SK-N-MC (cell line): ENCODE data around the gene SCPEP1.

Experiments
- DNase-seq: peaks from one replicate; pipeline ENCODE4 v3.0.0-alpha.2; 2011; ENCODE audit warnings: low read depth, low spot score
- H3K27ac ChIP-seq: fragments of 200-600 bp; sonication (generic); 2 replicates; pipeline ENCODE4 v1.5.1; 2016; ENCODE audit warnings: mixed run types
- H3K36me3 ChIP-seq: fragments of 200-600 bp; sonication (generic); 2 replicates; pipeline ENCODE4 v1.6.1; 2017; ENCODE audit warnings: antibody characterized with exemption, low read length, mixed read lengths; ENCODE audit not compliant: insufficient read depth
- H3K4me3 ChIP-seq: fragments of 200-600 bp; sonication (generic); 2 replicates; pipeline ENCODE4 v1.5.1; 2016
- H3K9ac ChIP-seq: fragments of 200-600 bp; sonication (generic); 2 replicates; pipeline ENCODE4 v1.8.0; 2017; ENCODE audit warnings: mixed run types, mixed read lengths; ENCODE audit not compliant: insufficient read length
- H3K9me3 ChIP-seq: fragments of 200-600 bp; sonication (generic); 2 replicates; pipeline ENCODE4 v1.6.1; 2017; ENCODE audit warnings: low read depth, mild to moderate bottlenecking, antibody characterized with exemption, low read length, moderate library complexity, mixed read lengths
- EZH2 ChIP-seq: fragments of 200-600 bp; sonication (generic); IDR thresholded peaks from one replicate; pipeline ENCODE4 v1.6.1; 2017; ENCODE audit warnings: antibody characterized with exemption
- FOXP2 ChIP-seq: optimal IDR thresholded peaks from 2 replicates; pipeline ENCODE3; 2011; ENCODE audit warnings: mild to moderate bottlenecking, moderate library complexity; ENCODE audit not compliant: insufficient read depth; ENCODE audit errors: extremely low read length, control extremely low read depth
- POLR2AphosphoS5 ChIP-seq: IDR thresholded peaks from 2 replicates; pipeline ENCODE4 v1.6.1; 2012; ENCODE audit warnings: mild to moderate bottlenecking, low read depth, low read length, borderline replicate concordance

The SCPEP1 gene

GRCh38 chr17:56977673-56978395, at the start of gene SCPEP1:
SCPEP1 (plus strand) TSS chr17:56978131; CDS start chr17:56978160, 29 bp downstream.
- Histone ChIP-seq H3K9ac (peak within 1 kb of the TSS; percentile 48), H3K4me3 (peak within 1 kb of the TSS; percentile 91), H3K27ac (no peak within 1 kb of the TSS), H3K9me3 (no peaks in the 10 kb centered on the region), H3K36me3 (no peaks in the 10 kb centered on the region)
- DNase-seq = peak; percentile 8
- TF ChIP-seq EZH2 = no peak
- TF ChIP-seq POLR2AphosphoS5 = peak; percentile 64

DNA sequence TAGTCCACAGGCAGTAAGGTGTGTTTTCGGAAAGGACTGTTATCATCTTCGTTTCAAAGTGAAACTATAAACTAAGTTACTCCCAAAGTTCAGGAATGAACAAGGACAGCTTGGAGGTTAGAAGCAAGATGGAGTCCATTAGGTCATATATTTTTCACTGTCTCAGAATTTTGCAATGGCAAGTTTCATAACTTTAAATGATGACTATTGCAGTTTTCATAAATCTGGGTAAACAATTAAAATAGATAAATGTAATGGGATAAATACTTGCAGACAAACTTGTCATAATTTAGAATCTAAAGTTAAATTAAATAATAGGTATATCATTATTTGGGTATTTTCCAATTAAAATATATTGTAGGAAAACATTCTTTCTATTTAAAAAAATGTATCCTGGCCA, 49.3 kb upstream of the SCPEP1 start:
- H3K9me3 ChIP-seq = peaks cover 8% of the 10 kb centered on the region; the same call in 1 of the 2 replicates
- H3K27ac ChIP-seq = no peak overlapping the region
- DNase-seq = no peak
- TF ChIP-seq POLR2AphosphoS5 (no peak), FOXP2 (no peak), EZH2 (no peak)
- no peaks in the 10 kb centered on the region for H3K36me3 ChIP-seq
- no peak overlapping the region for H3K9ac ChIP-seq
- no peak overlapping the region for H3K4me3 ChIP-seq

DNA sequence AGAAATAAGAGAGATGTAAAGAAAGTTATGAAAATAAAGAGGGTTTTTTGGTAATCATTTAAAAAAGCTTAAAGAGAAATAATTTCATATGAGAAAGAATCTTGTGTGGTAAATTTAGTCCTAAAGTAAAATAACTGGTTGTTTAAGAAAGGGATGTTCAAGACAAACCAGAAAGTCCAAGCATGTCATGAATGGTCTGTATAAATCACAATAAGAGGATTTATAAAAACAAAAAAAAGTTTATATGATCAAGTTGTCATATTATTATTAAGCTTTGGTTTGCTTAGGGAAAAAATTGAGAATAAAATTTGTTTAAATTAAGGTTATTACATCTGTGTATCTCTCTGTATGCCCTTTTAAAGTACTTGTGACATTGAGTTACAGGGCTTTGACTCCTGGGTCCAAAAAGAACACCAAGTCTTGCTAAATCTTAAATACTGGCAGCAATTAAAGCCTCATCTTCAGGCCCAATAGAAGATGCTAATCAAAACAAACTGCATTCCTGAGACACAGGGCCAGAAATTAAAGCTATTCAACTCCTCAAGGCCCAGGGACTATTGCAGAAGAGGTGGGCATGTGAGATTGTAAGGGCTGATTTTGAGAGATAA, 48.5 kb upstream of the SCPEP1 start:
- Histone ChIP-seq H3K9ac (no peak overlapping the region), H3K4me3 (no peak overlapping the region), H3K9me3 (peaks cover 8% of the 10 kb centered on the region; the same call in 1 of the 2 replicates), H3K27ac (no peak overlapping the region), H3K36me3 (peaks cover 2% of the 10 kb centered on the region; the same call in 1 of the 2 replicates)
- no peak for TF ChIP-seq EZH2
- TF ChIP-seq FOXP2 = no peak
- no peak for TF ChIP-seq POLR2AphosphoS5
- DNase-seq = no peak

DNA sequence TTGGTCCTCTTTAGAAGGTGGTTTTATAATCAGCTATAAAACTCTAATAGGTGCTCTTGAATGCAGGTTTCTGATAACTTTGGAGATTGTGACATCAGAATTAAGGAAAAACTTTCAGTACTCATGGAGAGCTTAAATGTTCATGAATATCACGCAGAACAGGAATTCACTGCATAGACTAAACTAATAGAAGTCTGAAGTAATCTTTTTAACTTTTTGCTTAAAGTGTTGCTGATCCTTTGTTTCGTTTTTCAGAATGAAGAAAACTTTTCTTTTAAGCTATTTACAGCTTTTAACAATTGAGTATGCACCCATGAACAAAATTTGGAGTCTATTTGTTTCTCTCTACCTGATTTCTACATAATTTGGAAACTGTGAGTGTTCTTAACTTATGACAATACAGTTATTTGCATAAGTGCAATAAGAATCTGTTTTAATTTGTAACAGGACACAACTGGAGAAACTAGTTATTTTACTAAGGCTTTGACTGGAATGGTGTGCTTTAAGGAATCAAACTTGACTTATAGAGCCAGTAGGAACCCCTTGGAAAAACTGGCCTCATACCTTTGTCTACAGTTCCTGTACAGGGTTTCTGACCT, 47.1 kb upstream of the SCPEP1 start:
- TF ChIP-seq POLR2AphosphoS5 (no peak), FOXP2 (no peak), EZH2 (no peak)
- Histone ChIP-seq H3K27ac (no peak overlapping the region), H3K36me3 (peaks cover 16% of the 10 kb centered on the region; the same call in 1 of the 2 replicates), H3K9ac (no peak overlapping the region), H3K9me3 (peaks cover 8% of the 10 kb centered on the region; the same call in 1 of the 2 replicates), H3K4me3 (no peak overlapping the region)
- DNase-seq = no peak

GRCh38 chr17:56933151-56933745, 44.7 kb upstream of the SCPEP1 start:
- peaks cover 8% of the 10 kb centered on the region; the same call in 1 of the 2 replicates for H3K9me3 ChIP-seq
- H3K4me3 ChIP-seq = no peak overlapping the region
- TF ChIP-seq POLR2AphosphoS5 (no peak), FOXP2 (no peak), EZH2 (no peak)
- H3K27ac ChIP-seq = no peak overlapping the region
- no peak overlapping the region for H3K9ac ChIP-seq
- H3K36me3 ChIP-seq = peaks cover 37% of the 10 kb centered on the region
- no peak for DNase-seq

DNA sequence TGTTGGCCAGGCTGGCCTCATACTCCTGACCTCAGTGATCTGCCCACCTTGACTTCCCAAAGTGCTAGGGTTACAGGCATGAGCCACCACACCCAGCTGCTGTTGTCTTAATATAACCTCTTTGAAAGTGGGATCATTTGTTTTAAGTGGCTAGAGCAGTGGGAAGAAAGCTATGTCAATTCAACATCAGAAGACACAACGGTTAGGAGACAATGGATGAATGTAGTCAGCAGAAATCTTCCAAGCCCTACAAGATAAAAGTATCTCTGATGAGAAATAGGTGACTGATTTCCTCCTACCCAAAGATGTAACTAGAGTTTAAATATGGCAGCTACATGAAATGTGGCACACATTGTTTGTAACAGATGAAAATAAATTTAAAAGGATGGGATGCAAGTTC, 44.1 kb upstream of the SCPEP1 start:
- peaks cover 44% of the 10 kb centered on the region for H3K36me3 ChIP-seq
- no peak overlapping the region for H3K9ac ChIP-seq
- H3K9me3 ChIP-seq = peaks cover 8% of the 10 kb centered on the region; the same call in 1 of the 2 replicates
- H3K4me3 ChIP-seq = no peak overlapping the region
- no peak for DNase-seq
- no peak overlapping the region for H3K27ac ChIP-seq
- TF ChIP-seq EZH2 (no peak), POLR2AphosphoS5 (no peak), FOXP2 (no peak)

DNA sequence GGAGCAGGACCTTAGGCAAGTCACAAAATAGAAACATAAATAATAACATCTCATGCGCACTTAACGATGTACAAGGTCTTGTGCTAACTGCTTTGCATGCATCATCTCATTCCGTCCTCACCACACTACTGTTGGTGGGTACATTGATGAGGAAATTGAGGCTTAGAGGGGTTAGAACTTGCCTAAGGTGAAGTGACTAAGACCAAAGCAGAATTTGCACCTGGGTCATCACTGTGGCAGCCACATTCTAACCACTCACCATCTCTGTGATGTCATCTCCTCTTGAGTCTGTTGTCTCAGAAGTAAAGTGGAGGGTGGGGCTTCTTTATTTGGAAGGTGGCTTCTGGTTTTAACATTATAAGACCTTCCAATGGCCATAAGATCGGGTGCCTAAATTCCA, 43.7 kb upstream of the SCPEP1 start:
- no peak for TF ChIP-seq POLR2AphosphoS5
- TF ChIP-seq FOXP2 = no peak
- no peak for TF ChIP-seq EZH2
- Histone ChIP-seq H3K4me3 (no peak overlapping the region), H3K27ac (no peak overlapping the region), H3K9ac (no peak overlapping the region), H3K36me3 (peaks cover 47% of the 10 kb centered on the region), H3K9me3 (peaks cover 7% of the 10 kb centered on the region; the same call in 1 of the 2 replicates)
- no peak for DNase-seq

- Histone ChIP-seq H3K36me3 (peaks cover 56% of the 10 kb centered on the region), H3K9ac (no peak overlapping the region), H3K9me3 (0 out of 2 replicates have a peak, but pooled peaks cover 3% of the 10 kb centered on the region), H3K27ac (no peak overlapping the region), H3K4me3 (no peak overlapping the region)
- no peak for DNase-seq
- TF ChIP-seq FOXP2 (no peak), POLR2AphosphoS5 (no peak), EZH2 (no peak)
Measured at GRCh38 chr17:56935461-56935860, 42.5 kb upstream of the SCPEP1 start.

- H3K9me3 ChIP-seq = no peaks in the 10 kb centered on the region
- no peak overlapping the region for H3K4me3 ChIP-seq
- peaks cover 67% of the 10 kb centered on the region for H3K36me3 ChIP-seq
- no peak overlapping the region for H3K27ac ChIP-seq
- TF ChIP-seq EZH2 (no peak), POLR2AphosphoS5 (no peak), FOXP2 (no peak)
- H3K9ac ChIP-seq = no peak overlapping the region
- no peak for DNase-seq
Measured at GRCh38 chr17:56936697-56937322, 41.1 kb upstream of the SCPEP1 start.
